Kidney (tissue), 14 donors: ENCODE results near the gene GRID1. TPM values are rescaled to one million over a fixed set of nuclear protein-coding genes. Genes with fewer than 3 reads are reported as not detected.

Experiments
- DNase-seq, 5 donors: peaks; one replicate each; pipeline ENCODE4 v3.0.0-alpha.2; 2013 to 2020
- FAIRE-seq: peaks from 2 replicates; lab custom pipeline; 2012; peaks lifted over from hg19 to GRCh38; lab: Jason Lieb, UNC
- H3K27ac ChIP-seq, 2 donors: one replicate each; pipeline ENCODE4 v1.7.0; 2013; ENCODE audit warnings: low read depth in 2 of 2, low read length in 2 of 2, inconsistent platforms in 1 of 2
- H3K27me3 ChIP-seq: one replicate; pipeline ENCODE4 v1.7.1; 2013; ENCODE audit warnings: low read length, inconsistent platforms; ENCODE audit not compliant: control insufficient read depth, insufficient read depth
- H3K36me3 ChIP-seq, 3 donors: one replicate each; pipeline versions ENCODE4 v1.7.0 to v1.7.1; 2013; ENCODE audit warnings: low read length in 3 of 3, control low read depth in 1 of 3, inconsistent platforms in 1 of 3; ENCODE audit not compliant: insufficient read depth in 3 of 3, control insufficient read depth in 2 of 3
- H3K4me1 ChIP-seq, 3 donors: one replicate each; pipeline versions ENCODE4 v1.7.0 to v1.7.1; 2013; ENCODE audit warnings: low read length in 3 of 3, inconsistent platforms in 1 of 3, low read depth in 1 of 3; ENCODE audit not compliant: control insufficient read depth in 2 of 3, insufficient read depth in 2 of 3
- H3K4me3 ChIP-seq, 3 donors: one replicate each; pipeline versions ENCODE4 v1.7.0 to v1.8.1; 2013; ENCODE audit warnings: low read length in 3 of 3, control low read depth in 1 of 3, inconsistent platforms in 1 of 3
- H3K9ac ChIP-seq, 3 donors: one replicate each; pipeline versions ENCODE4 v1.7.0 to v1.7.1; 2013; ENCODE audit warnings: low read length in 3 of 3, control low read depth in 1 of 3, inconsistent platforms in 1 of 3
- H3K9me3 ChIP-seq, 3 donors: one replicate each; pipeline versions ENCODE4 v1.7.0 to v1.7.1; 2013; ENCODE audit warnings: low read length in 3 of 3, control low read depth in 1 of 3, inconsistent platforms in 1 of 3; ENCODE audit not compliant: control insufficient read depth in 2 of 3, insufficient read depth in 1 of 3
- intact Hi-C: fragments of 100-400 bp; cut with DNase I; formaldehyde crosslinking; loops from one replicate; pipeline ENCODE4 v1.11.1; 2022
- polyA plus RNA-seq: library from polyadenylated mRNA; stranded (reverse); fragments of 350-450 nt; fragmentation: Illumina TruSeq; extraction: RNeasy Lipid Tissue Mini Kit (QIAGEN cat#74804); gene quantifications from one replicate; pipeline ENCODE4 v1.2.3, GENCODE V29; 2014; ENCODE audit warnings: low read depth, low replicate concordance; ENCODE audit not compliant: insufficient read depth
- total RNA-seq: library from RNA; stranded (reverse); fragmentation: NEBNext Ultra II Directional; extraction: Animal tissue kit (Norgen Biotek cat#: 25700); gene quantifications from one replicate; pipeline ENCODE4 v1.2.1, GENCODE V29; 2021
- TF ChIP-seq, protein P1 (sequence below): IDR thresholded peaks from 3 replicates; pipeline ENCODE4 v1.5.1; 2012; ENCODE audit warnings: mild to moderate bottlenecking, moderate library complexity, borderline replicate concordance; ENCODE audit not compliant: insufficient read depth; ENCODE audit errors: extremely low read depth
- donor health status: control.
- donor health status: control.
- donor health status: control.
- donor health status: control.
- donor health status: control.
- donor health status: DM: yes; HTN: yes; CAD: no.
- donor health status: Normal renal cell carcinoma (clear cell type).

Gene GRID1
- total and polyA plus RNA-seq, 2 donors from 2014 or later: 0.37 to 1.4 TPM

DNA sequence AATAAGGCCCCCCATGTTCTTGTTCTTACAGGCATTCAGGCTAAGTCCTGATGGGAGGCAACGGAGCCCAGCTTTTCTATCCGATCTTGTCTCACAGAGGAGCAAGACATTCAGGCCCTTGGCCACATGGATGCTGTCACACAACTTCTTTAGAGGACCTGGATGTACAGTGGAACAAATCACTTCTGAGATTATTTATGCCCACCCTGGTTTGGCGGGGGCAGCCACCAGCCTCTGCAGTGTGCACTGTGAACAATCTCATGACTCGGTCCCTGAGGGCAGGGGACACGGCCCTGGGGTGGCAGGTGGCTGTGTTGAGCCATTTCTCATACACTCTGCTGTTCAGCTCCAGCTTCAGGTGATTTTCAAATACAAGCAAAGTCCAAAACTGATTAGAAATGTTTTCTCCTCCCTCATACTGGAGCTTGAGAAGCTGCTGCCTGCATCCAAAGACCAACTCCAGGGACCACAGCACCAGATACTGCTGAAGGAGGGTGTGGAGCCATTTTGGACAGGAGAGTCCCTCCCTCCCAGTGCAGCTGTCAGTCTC is 441.3 kb downstream of the GRID1 start:
- DNase-seq: no peak
- no peaks in the 10 kb centered on the region for H3K36me3 ChIP-seq
- TF ChIP-seq, protein P1, sequence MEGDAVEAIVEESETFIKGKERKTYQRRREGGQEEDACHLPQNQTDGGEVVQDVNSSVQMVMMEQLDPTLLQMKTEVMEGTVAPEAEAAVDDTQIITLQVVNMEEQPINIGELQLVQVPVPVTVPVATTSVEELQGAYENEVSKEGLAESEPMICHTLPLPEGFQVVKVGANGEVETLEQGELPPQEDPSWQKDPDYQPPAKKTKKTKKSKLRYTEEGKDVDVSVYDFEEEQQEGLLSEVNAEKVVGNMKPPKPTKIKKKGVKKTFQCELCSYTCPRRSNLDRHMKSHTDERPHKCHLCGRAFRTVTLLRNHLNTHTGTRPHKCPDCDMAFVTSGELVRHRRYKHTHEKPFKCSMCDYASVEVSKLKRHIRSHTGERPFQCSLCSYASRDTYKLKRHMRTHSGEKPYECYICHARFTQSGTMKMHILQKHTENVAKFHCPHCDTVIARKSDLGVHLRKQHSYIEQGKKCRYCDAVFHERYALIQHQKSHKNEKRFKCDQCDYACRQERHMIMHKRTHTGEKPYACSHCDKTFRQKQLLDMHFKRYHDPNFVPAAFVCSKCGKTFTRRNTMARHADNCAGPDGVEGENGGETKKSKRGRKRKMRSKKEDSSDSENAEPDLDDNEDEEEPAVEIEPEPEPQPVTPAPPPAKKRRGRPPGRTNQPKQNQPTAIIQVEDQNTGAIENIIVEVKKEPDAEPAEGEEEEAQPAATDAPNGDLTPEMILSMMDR: no peak
- H3K4me3 ChIP-seq: no peak overlapping the region
- H3K4me1 ChIP-seq: peaks cover 0 to 2% (median 0%) of the 10 kb centered on the region in 3 donors
- H3K9me3 ChIP-seq: no peaks in the 10 kb centered on the region
- no peaks in the 10 kb centered on the region for H3K27me3 ChIP-seq
- intact Hi-C loops: no loop called here
- H3K9ac ChIP-seq: no peak overlapping the region
- H3K27ac ChIP-seq: no peak overlapping the region
- no peak for FAIRE-seq

DNA sequence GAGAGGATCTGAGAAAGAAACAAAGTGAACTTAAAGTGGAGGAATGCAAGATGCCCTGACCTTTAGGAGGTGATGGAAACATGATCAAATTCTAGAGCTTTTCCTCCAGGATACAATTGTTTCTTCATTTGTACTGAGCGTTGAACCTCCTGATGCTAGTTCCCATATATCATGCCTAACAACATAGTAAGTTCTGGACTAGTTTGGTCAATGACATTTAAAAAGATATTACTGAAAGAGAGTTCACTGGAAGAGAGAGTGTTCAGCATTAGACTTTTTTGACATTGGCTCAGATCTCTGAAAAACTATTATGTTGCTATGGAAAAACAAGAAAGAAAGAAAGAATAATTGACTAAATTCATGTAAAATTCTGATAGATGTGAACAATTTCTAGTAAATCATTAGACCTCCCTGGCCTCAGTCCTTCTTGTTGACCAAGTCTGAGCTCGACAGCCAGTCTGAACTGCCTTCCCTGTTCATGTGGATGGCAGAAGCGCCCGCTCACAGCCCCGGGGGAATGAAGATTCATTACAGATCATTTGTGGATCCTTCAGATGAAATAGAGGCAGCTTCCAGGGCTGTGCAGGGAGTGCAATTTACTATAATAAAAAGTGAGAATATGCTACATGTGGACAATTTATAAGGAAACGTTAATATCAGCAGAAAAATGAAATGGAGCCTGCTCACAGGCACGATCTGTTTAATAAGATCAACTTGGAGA is 442.1 kb downstream of the GRID1 start:
- intact Hi-C loops: no loop called here
- FAIRE-seq: no peak
- H3K27ac ChIP-seq: no peak overlapping the region
- TF ChIP-seq, protein P1: no peak
- no peak overlapping the region for H3K9ac ChIP-seq
- H3K4me1 ChIP-seq: peaks cover 0 to 2% (median 0%) of the 10 kb centered on the region in 3 donors
- H3K27me3 ChIP-seq: no peaks in the 10 kb centered on the region
- no peak for DNase-seq
- H3K4me3 ChIP-seq: no peak overlapping the region
- H3K9me3 ChIP-seq: no peaks in the 10 kb centered on the region
- H3K36me3 ChIP-seq: no peaks in the 10 kb centered on the region

DNA sequence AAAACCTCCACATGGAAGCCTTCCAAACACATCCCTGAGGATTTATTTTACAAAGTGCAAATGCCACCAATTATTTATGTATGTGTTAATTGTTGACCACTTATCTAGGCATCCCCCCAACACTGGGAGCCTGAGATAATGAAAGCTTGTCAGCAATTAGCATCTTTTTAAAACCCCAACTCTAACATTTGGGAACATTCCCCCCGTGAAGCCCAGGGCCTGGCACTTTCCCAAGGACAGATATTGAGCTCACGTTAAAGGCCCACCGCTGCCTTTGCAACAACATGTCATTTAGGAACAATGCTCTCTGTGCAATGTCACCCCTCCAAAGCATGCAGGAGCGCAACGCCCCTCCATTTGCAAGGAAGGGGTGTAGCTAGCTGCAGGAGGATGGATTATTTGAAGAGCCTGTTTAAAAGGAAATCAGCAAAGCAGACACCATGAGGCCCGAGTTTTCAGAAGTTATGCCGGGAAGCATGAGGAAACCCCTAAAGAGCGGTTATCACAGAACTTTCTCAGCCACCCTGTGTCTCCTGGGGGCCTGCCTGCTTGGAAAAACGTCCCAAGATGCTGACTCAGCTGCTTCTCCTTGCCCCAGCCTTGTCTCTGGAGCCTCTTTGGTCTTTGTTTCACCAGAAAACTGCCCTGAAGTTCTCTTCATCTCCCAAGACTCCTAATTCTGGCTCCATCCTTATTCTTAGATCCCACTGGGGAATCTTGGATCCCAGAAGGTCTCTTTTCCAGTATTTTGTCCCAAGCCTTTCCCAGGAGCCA is 444.1 kb downstream of the GRID1 start:
- Histone ChIP-seq H3K36me3 (no peaks in the 10 kb centered on the region), H3K27me3 (no peaks in the 10 kb centered on the region), H3K27ac (no peak overlapping the region), H3K9ac (no peak overlapping the region), H3K4me1 (peaks cover 0 to 2% (median 0%) of the 10 kb centered on the region in 3 donors), H3K4me3 (no peak overlapping the region), H3K9me3 (no peaks in the 10 kb centered on the region)
- FAIRE-seq (no peak), DNase-seq (peak in 1 of 5 donors; percentile 23)
- intact Hi-C loops: no loop called here
- TF ChIP-seq, protein P1: no peak
